ENCODE data around the gene ZNF688.

- no peak for TF ChIP-seq CTCF (IDR thresholded peaks at IDR 0.05; ENCODE audit: insufficient read depth, low read depth, low read length)
- TF ChIP-seq EZH2 (IDR thresholded peaks at IDR 0.05; ENCODE audit: insufficient read depth, low read length), result no peak
Observed at GRCh38 chr16:30543067-30543466, 28.4 kb downstream of the ZNF688 start.

Measured in astrocyte (in vitro differentiated cells and primary cell).